ENCODE measurements around the gene CYREN.
"Not testable (repeated sequence)": the region's sequence is repeated elsewhere in the genome, so short reads cannot be mapped to it uniquely, and the experiment has no call there.

CYREN gene

DNA sequence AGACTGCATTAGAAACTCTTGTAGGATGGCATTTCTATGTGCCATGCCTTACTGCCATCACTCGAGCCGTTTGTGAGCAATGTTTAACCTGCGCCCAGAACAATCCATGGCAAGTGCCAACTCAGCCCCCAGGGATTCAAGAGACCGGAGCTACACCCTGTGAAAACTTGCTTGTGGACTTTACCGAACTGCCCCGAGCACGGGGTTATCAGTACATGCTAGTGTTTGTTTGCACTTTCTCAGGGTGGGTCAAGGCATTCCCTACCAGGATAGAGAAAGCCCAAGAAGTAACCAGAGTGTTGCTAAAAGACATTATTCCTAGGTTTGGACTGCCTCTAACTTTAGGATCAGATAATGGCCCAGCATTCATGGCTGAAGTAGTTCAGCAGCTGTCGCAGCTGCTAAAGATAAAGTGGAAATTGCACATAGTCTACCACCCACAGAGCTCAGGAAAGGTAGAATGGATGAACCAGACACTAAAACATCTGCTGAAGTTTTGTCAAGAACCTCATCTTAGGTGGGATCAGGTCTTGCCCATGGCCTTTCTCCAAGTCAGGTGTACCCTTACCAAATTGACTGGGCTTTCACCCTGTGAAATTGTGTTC is 8.9 kb upstream of the CYREN start:
- peaks cover 17 to 26% of the 10 kb centered on the region in 2 donors for H3K9me3 ChIP-seq (ENCODE audit: control insufficient read depth in 1 of 2, low read length in 2 of 2)
- no peak overlapping the region for H3K4me3 ChIP-seq (ENCODE audit: low read depth in 1 of 2, low read length in 2 of 2)
- no peaks in the 10 kb centered on the region for H3K27me3 ChIP-seq (ENCODE audit: control insufficient read depth in 1 of 2, insufficient read depth in 2 of 2, low read length in 2 of 2)
- no peak overlapping the region for H3K9ac ChIP-seq (ENCODE audit: low read depth in 1 of 2, low read length in 2 of 2)
- peaks cover 9 to 26% of the 10 kb centered on the region in 2 donors for H3K36me3 ChIP-seq (ENCODE audit: control insufficient read depth in 1 of 2, insufficient read depth in 2 of 2, low read length in 2 of 2)
- H3K27ac ChIP-seq (ENCODE audit: low read depth, low read length), result no peak overlapping the region
- no peaks in the 10 kb centered on the region for H3K4me1 ChIP-seq (ENCODE audit: control insufficient read depth in 1 of 2, insufficient read depth in 2 of 2, low read length in 2 of 2)

- H3K9ac ChIP-seq (ENCODE audit: low read depth in 1 of 2, low read length in 2 of 2), result no peak overlapping the region
- H3K36me3 ChIP-seq (ENCODE audit: control insufficient read depth in 1 of 2, insufficient read depth in 2 of 2, low read length in 2 of 2), result peaks cover 7 to 17% of the 10 kb centered on the region in 2 donors
- H3K27me3 ChIP-seq (ENCODE audit: control insufficient read depth in 1 of 2, insufficient read depth in 2 of 2, low read length in 2 of 2), result no peaks in the 10 kb centered on the region
- no peak overlapping the region for H3K4me3 ChIP-seq (ENCODE audit: low read depth in 1 of 2, low read length in 2 of 2)
- no peak overlapping the region for H3K27ac ChIP-seq (ENCODE audit: low read depth, low read length)
- H3K4me1 ChIP-seq (ENCODE audit: control insufficient read depth in 1 of 2, insufficient read depth in 2 of 2, low read length in 2 of 2), result no peaks in the 10 kb centered on the region
- H3K9me3 ChIP-seq (ENCODE audit: control insufficient read depth in 1 of 2, low read length in 2 of 2), result peaks cover 17 to 26% of the 10 kb centered on the region in 2 donors
Observed at GRCh38 chr7:135178364-135178763, 7.9 kb upstream of the CYREN start.

DNA sequence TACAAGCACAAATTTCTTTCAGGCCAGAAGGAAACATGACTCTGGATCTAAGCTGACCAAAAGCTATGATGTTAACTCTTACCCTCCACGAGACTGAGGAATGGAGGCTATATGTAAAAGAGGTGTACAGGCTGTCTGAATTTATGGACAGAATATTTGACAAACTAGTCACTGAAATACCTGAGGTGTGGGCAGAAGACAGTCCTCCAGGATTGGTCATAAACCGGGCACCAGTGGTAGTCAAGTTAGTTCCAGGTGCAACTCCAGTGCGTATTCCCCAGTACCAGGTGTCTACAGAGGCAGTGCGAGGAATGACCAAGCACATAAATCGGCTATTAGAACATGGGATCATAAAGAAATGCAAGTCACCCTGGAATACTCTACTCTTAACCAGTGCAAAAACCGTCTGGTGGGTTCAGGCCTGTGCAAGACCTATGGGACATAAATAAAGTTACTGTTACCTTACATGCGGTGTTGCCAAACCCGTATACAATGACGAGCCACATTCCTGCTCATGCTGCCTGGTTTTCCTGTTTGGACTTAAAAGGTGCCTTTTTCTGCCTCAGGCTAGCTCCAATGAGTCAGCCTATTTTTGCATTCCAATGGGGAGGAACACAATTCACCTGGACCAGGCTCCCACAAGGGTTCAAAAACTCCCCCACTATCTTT is 6.7 kb upstream of the CYREN start:
- H3K9me3 ChIP-seq (ENCODE audit: control insufficient read depth in 1 of 2, low read length in 2 of 2), result peaks cover 17 to 18% of the 10 kb centered on the region in 2 donors
- H3K36me3 ChIP-seq (ENCODE audit: control insufficient read depth in 1 of 2, insufficient read depth in 2 of 2, low read length in 2 of 2), result peaks cover 3 to 8% of the 10 kb centered on the region in 2 donors
- H3K9ac ChIP-seq (ENCODE audit: low read depth in 1 of 2, low read length in 2 of 2), result no peak overlapping the region
- H3K27me3 ChIP-seq (ENCODE audit: control insufficient read depth in 1 of 2, insufficient read depth in 2 of 2, low read length in 2 of 2), result no peaks in the 10 kb centered on the region
- H3K27ac ChIP-seq (ENCODE audit: low read depth, low read length), result no peak overlapping the region
- no peaks in the 10 kb centered on the region for H3K4me1 ChIP-seq (ENCODE audit: control insufficient read depth in 1 of 2, insufficient read depth in 2 of 2, low read length in 2 of 2)
- no peak overlapping the region for H3K4me3 ChIP-seq (ENCODE audit: low read depth in 1 of 2, low read length in 2 of 2)

GRCh38 chr7:135175931-135176330 is 5.4 kb upstream of the CYREN start:
- no peaks in the 10 kb centered on the region for H3K36me3 ChIP-seq (ENCODE audit: control insufficient read depth in 1 of 2, insufficient read depth in 2 of 2, low read length in 2 of 2)
- peaks cover 0 to 9% of the 10 kb centered on the region in 2 donors for H3K4me1 ChIP-seq (ENCODE audit: control insufficient read depth in 1 of 2, insufficient read depth in 2 of 2, low read length in 2 of 2)
- no peaks in the 10 kb centered on the region for H3K27me3 ChIP-seq (ENCODE audit: control insufficient read depth in 1 of 2, insufficient read depth in 2 of 2, low read length in 2 of 2)
- peaks cover 6 to 8% of the 10 kb centered on the region in 2 donors for H3K9me3 ChIP-seq (ENCODE audit: control insufficient read depth in 1 of 2, low read length in 2 of 2)
- H3K4me3 ChIP-seq (ENCODE audit: low read depth in 1 of 2, low read length in 2 of 2), result no peak overlapping the region
- H3K27ac ChIP-seq (ENCODE audit: low read depth, low read length), result no peak overlapping the region
- H3K9ac ChIP-seq (ENCODE audit: low read depth in 1 of 2, low read length in 2 of 2), result no peak overlapping the region

DNA sequence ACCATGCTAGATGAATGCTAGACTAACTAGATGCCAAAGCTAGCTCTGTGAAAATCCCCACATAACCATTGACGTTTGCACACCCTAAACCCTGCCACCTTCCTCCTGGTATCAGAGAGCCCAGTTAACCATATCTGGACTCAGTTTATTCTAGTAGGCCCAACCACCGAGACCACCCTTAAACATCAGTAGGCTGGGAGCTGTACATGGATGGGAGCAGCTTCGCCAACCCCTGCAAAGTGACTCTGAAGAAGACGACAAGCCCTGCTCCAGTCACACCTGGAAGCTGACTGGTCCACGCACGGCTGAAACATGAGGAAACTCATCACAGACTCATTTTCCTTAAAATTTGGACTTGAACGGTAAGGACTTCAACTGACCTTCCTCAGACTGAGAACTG is 4.4 kb upstream of the CYREN start:
- H3K27ac ChIP-seq (ENCODE audit: low read depth, low read length), result no peak overlapping the region
- peaks cover 0 to 11% of the 10 kb centered on the region in 2 donors for H3K4me1 ChIP-seq (ENCODE audit: control insufficient read depth in 1 of 2, insufficient read depth in 2 of 2, low read length in 2 of 2)
- no peak overlapping the region for H3K4me3 ChIP-seq (ENCODE audit: low read depth in 1 of 2, low read length in 2 of 2)
- no peak overlapping the region for H3K9ac ChIP-seq (ENCODE audit: low read depth in 1 of 2, low read length in 2 of 2)
- peaks cover 0 to under 1% of the 10 kb centered on the region in 2 donors for H3K9me3 ChIP-seq (ENCODE audit: control insufficient read depth in 1 of 2, low read length in 2 of 2)
- no peaks in the 10 kb centered on the region for H3K27me3 ChIP-seq (ENCODE audit: control insufficient read depth in 1 of 2, insufficient read depth in 2 of 2, low read length in 2 of 2)
- H3K36me3 ChIP-seq (ENCODE audit: control insufficient read depth in 1 of 2, insufficient read depth in 2 of 2, low read length in 2 of 2), result no peaks in the 10 kb centered on the region

DNA sequence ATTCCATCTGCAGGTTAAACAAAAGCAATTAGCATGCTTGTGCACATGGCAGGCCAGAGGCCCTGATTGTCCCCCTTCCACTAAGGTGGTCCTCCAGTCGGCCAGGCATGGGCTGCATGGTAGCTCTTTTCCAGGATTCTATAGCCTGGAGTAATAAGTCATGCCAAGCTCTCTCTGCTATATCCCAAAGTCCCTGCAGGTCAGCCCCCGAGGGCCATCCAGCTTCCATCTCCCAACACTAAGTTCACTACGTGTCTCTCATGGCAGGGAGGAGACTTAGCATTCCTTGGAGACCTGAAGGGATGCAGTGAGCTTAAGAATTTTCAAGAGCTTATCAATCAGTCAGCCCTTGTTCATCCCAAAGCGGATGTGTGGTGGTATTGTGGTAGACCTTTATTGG is 3.4 kb upstream of the CYREN start:
- H3K27me3 ChIP-seq (ENCODE audit: control insufficient read depth in 1 of 2, insufficient read depth in 2 of 2, low read length in 2 of 2); H3K27ac ChIP-seq (ENCODE audit: low read depth, low read length); H3K9me3 ChIP-seq (ENCODE audit: control insufficient read depth in 1 of 2, low read length in 2 of 2): not testable (repeated sequence)

DNA sequence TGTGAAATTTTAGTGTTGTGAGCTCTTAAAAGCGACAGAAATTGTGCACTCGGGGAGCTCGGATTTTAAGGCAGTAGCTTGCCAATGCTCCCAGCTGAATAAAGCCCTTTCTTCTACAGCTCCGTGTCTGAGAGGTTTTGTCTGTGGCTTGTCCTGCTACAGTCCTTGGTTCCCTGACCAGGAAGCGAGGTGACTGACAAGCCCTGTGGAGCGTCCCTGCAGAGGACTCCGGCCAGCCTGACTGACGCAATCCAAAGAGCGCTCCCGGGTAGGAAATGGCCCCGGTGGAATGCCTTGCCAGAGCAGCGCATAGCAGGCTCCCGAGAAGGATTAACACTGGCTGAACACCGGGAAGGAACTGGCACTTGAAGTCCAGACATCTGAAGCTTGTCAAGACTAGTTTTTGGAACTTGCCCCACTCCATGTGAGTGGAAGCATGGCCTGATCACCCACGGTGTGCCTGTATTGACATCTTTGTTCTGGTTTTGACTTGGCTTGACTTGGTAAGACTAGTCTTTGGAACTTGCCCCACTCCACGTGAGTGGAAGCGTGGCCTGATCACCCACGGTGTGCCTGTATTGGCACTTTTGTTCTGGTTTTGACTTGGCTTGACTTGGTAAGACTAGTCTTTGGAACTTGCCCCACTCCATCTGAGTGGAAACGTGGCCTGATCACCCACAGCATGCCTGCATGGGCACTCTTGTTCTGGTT is 1.2 kb upstream of the CYREN start:
- not testable (repeated sequence) for H3K9me3 ChIP-seq (ENCODE audit: control insufficient read depth in 1 of 2, low read length in 2 of 2); H3K27me3 ChIP-seq (ENCODE audit: control insufficient read depth in 1 of 2, insufficient read depth in 2 of 2, low read length in 2 of 2); H3K9ac ChIP-seq (ENCODE audit: low read depth in 1 of 2, low read length in 2 of 2)
- Histone ChIP-seq H3K4me1 (ENCODE audit: control insufficient read depth in 1 of 2, insufficient read depth in 2 of 2, low read length in 2 of 2) (peaks cover 12 to 41% of the 10 kb centered on the region in 2 donors), H3K36me3 (ENCODE audit: control insufficient read depth in 1 of 2, insufficient read depth in 2 of 2, low read length in 2 of 2) (peaks cover 4 to 21% of the 10 kb centered on the region in 2 donors), H3K27ac (ENCODE audit: low read depth, low read length) (peak overlapping the region; percentile 64), H3K4me3 (ENCODE audit: low read depth in 1 of 2, low read length in 2 of 2) (peak overlapping the region in 1 of 2 donors; percentile 10)

More for the DNA sequence above, 3.4 kb upstream of the CYREN start:
- H3K4me1 ChIP-seq (ENCODE audit: control insufficient read depth in 1 of 2, insufficient read depth in 2 of 2, low read length in 2 of 2), result peaks cover 5 to 21% of the 10 kb centered on the region in 2 donors
- not testable (repeated sequence) for H3K36me3 ChIP-seq (ENCODE audit: control insufficient read depth in 1 of 2, insufficient read depth in 2 of 2, low read length in 2 of 2); H3K9ac ChIP-seq (ENCODE audit: low read depth in 1 of 2, low read length in 2 of 2); H3K4me3 ChIP-seq (ENCODE audit: low read depth in 1 of 2, low read length in 2 of 2)

DNA sequence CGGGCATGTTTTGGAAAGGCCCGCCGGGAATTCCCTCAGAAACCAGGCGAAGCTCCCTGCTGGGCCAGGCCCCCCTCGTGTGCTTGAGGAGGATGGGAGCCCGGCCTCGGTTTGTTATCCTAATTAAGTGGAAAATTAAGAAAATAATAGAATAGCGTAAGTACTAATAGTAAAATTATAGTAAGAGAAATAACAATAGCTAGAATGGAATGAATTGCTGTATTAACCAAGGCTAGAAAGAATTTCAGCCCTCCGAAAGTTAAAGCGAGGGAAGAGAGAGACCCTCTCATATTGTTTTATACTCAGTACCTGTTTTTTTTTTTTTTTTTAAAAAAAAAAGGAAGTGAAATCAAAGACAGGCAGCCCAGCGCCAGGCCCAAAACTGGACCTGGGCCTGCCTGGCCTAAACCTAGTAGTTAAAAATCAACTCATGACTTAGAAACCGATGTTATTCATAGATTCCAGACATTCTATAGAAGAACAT is 533 bp upstream of the CYREN start:
- Histone ChIP-seq H3K4me1 (ENCODE audit: control insufficient read depth in 1 of 2, insufficient read depth in 2 of 2, low read length in 2 of 2) (peaks cover 12 to 43% of the 10 kb centered on the region in 2 donors), H3K9ac (ENCODE audit: low read depth in 1 of 2, low read length in 2 of 2) (peak overlapping the region; percentile 57 to 84), H3K36me3 (ENCODE audit: control insufficient read depth in 1 of 2, insufficient read depth in 2 of 2, low read length in 2 of 2) (peaks cover 7 to 28% of the 10 kb centered on the region in 2 donors), H3K4me3 (ENCODE audit: low read depth in 1 of 2, low read length in 2 of 2) (peak overlapping the region; percentile 78 to 80), H3K27ac (ENCODE audit: low read depth, low read length) (peak overlapping the region; percentile 91)
- H3K27me3 ChIP-seq (ENCODE audit: control insufficient read depth in 1 of 2, insufficient read depth in 2 of 2, low read length in 2 of 2); H3K9me3 ChIP-seq (ENCODE audit: control insufficient read depth in 1 of 2, low read length in 2 of 2): not testable (repeated sequence)

GRCh38 chr7:135169964-135170273 is 588 bp downstream of the CYREN start:
- Histone ChIP-seq H3K9me3 (ENCODE audit: control insufficient read depth in 1 of 2, low read length in 2 of 2) (no peaks in the 10 kb centered on the region), H3K4me3 (ENCODE audit: low read depth in 1 of 2, low read length in 2 of 2) (peak overlapping the region; percentile 78 to 80), H3K27me3 (ENCODE audit: control insufficient read depth in 1 of 2, insufficient read depth in 2 of 2, low read length in 2 of 2) (no peaks in the 10 kb centered on the region), H3K4me1 (ENCODE audit: control insufficient read depth in 1 of 2, insufficient read depth in 2 of 2, low read length in 2 of 2) (peaks cover 12 to 43% of the 10 kb centered on the region in 2 donors), H3K36me3 (ENCODE audit: control insufficient read depth in 1 of 2, insufficient read depth in 2 of 2, low read length in 2 of 2) (peaks cover 17 to 38% of the 10 kb centered on the region in 2 donors), H3K27ac (ENCODE audit: low read depth, low read length) (peak overlapping the region; percentile 91), H3K9ac (ENCODE audit: low read depth in 1 of 2, low read length in 2 of 2) (peak overlapping the region; percentile 84 to 94)

Measured in duodenal mucosa (tissue), 2 donors.